ENCODE data around the gene RBM8A.

RBM8A gene

DNA sequence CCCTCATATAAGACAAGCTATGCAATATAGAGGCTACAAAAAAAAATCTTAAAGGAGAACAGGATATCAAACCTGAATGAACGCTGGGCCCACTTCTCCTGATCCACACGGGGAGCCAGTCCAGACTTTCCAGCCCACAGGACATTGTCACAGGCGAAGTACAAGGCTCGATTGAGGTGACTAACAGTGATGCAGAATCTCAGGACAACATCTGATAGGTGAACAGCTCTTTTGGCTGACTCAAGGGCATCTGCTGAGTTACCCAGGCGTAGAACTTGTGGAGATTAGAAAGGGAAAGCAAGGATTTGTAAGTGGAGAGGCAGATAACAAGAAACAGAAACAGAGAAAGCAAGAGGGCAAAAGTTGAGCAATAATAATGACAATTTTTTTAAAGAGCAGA, 10.5 kb downstream of the RBM8A start:
- peaks cover 51% of the 10 kb centered on the region for H3K4me1 Mint-ChIP-seq (ENCODE audit: low read depth)
- peak overlapping the region; percentile 93 for H3K4me3 Mint-ChIP-seq
- H3K27me3 Mint-ChIP-seq: no peaks in the 10 kb centered on the region
- H3K36me3 Mint-ChIP-seq (ENCODE audit: low read depth): peaks cover 32% of the 10 kb centered on the region
- H3K9me3 Mint-ChIP-seq: no peaks in the 10 kb centered on the region
- H3K27ac Mint-ChIP-seq: peak overlapping the region; percentile 89

DNA sequence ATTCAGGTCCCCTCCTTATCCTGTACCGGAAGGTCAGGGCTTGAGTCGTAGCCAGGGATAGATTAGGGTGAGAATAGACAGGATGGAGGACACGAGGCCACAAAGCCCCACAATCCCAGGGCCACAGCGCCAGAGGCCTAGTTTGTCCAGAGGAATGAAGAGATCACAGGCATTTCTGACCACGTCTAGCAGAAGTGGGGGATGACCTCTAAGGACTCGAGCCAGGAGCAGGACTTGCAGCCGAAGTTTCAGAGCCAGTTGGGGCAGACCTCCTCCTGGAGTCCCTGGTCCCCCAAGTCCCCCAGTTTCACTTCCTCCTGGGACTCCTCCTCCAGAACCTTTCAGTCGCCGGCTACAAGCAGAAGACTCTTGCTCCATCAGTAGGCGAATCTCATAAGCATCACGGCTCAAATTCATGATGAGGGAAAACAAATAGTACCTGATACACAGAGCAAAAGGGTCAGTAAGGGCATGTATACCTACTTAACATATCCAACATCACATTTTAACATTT, 15.1 kb downstream of the RBM8A start:
- H3K27ac Mint-ChIP-seq: no peak overlapping the region
- H3K27me3 Mint-ChIP-seq: no peaks in the 10 kb centered on the region
- H3K9me3 Mint-ChIP-seq: no peaks in the 10 kb centered on the region
- peaks cover 23% of the 10 kb centered on the region for H3K4me1 Mint-ChIP-seq (ENCODE audit: low read depth)
- H3K36me3 Mint-ChIP-seq (ENCODE audit: low read depth): peaks cover 43% of the 10 kb centered on the region
- H3K4me3 Mint-ChIP-seq: no peak overlapping the region

- Mint-ChIP-seq H3K36me3 (ENCODE audit: low read depth) (peaks cover 25% of the 10 kb centered on the region), H3K4me3 (no peak overlapping the region), H3K27ac (no peak overlapping the region), H3K9me3 (no peaks in the 10 kb centered on the region), H3K4me1 (ENCODE audit: low read depth) (peaks cover 9% of the 10 kb centered on the region), H3K27me3 (no peaks in the 10 kb centered on the region)
Measured at GRCh38 chr1:145908653-145909052, 18.6 kb downstream of the RBM8A start.

DNA sequence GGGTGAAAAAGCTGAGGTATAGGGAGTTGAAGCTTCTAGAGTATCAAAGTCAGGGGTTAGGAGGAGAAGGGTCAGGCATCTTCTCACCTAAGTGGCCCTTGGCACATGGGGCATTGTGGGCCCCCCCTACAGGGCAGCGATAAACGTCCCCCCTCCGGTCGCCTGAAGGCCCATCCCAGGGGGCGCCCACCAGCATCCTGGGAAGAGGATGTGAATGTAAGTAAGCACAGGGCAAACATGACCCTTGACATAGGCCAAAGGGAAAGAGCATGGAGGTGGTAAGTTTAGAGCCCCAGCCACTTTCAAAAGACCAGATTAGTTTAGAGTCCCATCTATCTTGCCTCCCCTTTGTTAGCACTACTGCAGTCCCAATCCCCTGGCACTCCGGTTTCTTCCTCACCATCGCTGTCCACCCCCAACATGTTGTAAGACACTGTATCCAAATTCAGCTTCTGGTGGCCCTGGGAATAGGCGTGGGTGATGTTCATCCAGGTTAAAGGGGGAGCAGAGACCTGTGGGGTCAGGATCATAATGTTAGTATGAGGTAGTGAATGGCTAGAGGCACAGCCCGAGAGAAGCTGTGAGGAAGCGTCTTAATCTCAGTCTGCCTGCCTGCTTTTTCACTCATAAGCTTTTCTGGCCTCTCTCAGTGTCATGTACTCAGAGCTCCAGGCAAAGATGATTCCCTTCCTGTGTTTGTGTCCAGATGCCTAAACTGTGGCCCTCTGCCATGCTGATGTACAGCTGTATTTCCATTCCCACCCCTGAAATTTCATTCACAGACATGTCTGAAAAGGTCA, 20.1 kb downstream of the RBM8A start:
- peaks cover 5% of the 10 kb centered on the region for H3K4me1 Mint-ChIP-seq (ENCODE audit: low read depth)
- peaks cover 21% of the 10 kb centered on the region for H3K36me3 Mint-ChIP-seq (ENCODE audit: low read depth)
- H3K4me3 Mint-ChIP-seq: no peak overlapping the region
- no peak overlapping the region for H3K27ac Mint-ChIP-seq
- H3K27me3 Mint-ChIP-seq: no peaks in the 10 kb centered on the region
- H3K9me3 Mint-ChIP-seq: no peaks in the 10 kb centered on the region

GRCh38 chr1:145901312-145902021, 25.8 kb downstream of the RBM8A start:
- H3K4me3 Mint-ChIP-seq: no peak overlapping the region
- H3K27ac Mint-ChIP-seq: no peak overlapping the region
- H3K36me3 Mint-ChIP-seq (ENCODE audit: low read depth): peaks cover 5% of the 10 kb centered on the region

GRCh38 chr1:145898756-145899155, 28.5 kb downstream of the RBM8A start:
- Mint-ChIP-seq H3K4me1 (ENCODE audit: low read depth) (no peaks in the 10 kb centered on the region), H3K9me3 (no peaks in the 10 kb centered on the region), H3K27me3 (no peaks in the 10 kb centered on the region), H3K36me3 (ENCODE audit: low read depth) (peaks cover 5% of the 10 kb centered on the region), H3K4me3 (no peak overlapping the region), H3K27ac (no peak overlapping the region)

More at GRCh38 chr1:145901312-145902021, 25.8 kb downstream of the RBM8A start:
- Mint-ChIP-seq H3K4me1 (ENCODE audit: low read depth) (no peaks in the 10 kb centered on the region), H3K27me3 (no peaks in the 10 kb centered on the region), H3K9me3 (no peaks in the 10 kb centered on the region)

DNA sequence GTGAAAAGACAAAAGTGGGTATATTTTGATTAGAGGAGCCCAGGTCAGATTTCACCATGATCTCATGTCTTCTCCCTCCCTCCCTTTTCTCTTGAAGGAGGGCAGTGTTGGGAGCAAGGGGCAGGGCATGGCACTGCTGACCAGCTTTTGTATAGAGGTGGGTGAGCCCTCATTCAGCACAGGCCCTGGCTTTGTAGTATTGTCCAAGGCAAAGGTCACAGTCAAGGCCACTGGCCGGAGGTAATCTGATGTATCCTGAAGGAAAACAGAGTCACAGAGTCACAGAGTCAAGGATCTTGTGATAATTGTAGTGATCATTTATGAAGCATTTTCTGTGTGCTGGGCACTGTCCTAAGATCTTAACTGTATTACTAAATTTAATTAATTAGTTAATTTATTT, 29.3 kb downstream of the RBM8A start:
- Mint-ChIP-seq H3K9me3 (no peaks in the 10 kb centered on the region), H3K27me3 (no peaks in the 10 kb centered on the region), H3K36me3 (ENCODE audit: low read depth) (peaks cover 5% of the 10 kb centered on the region), H3K4me3 (no peak overlapping the region), H3K27ac (no peak overlapping the region), H3K4me1 (ENCODE audit: low read depth) (no peaks in the 10 kb centered on the region)

- H3K9me3 Mint-ChIP-seq: no peaks in the 10 kb centered on the region
- no peak overlapping the region for H3K4me3 Mint-ChIP-seq
- peaks cover 5% of the 10 kb centered on the region for H3K36me3 Mint-ChIP-seq (ENCODE audit: low read depth)
- H3K27me3 Mint-ChIP-seq: no peaks in the 10 kb centered on the region
- no peak overlapping the region for H3K27ac Mint-ChIP-seq
- H3K4me1 Mint-ChIP-seq (ENCODE audit: low read depth): no peaks in the 10 kb centered on the region
Measured at GRCh38 chr1:145895471-145895870, 31.8 kb downstream of the RBM8A start.

GRCh38 chr1:145893306-145894055, 33.8 kb downstream of the RBM8A start:
- peaks cover 5% of the 10 kb centered on the region for H3K36me3 Mint-ChIP-seq (ENCODE audit: low read depth)
- H3K4me3 Mint-ChIP-seq: no peak overlapping the region
- H3K4me1 Mint-ChIP-seq (ENCODE audit: low read depth): no peaks in the 10 kb centered on the region
- H3K27ac Mint-ChIP-seq: no peak overlapping the region
- H3K9me3 Mint-ChIP-seq: no peaks in the 10 kb centered on the region
- H3K27me3 Mint-ChIP-seq: no peaks in the 10 kb centered on the region

- no peaks in the 10 kb centered on the region for H3K27me3 Mint-ChIP-seq
Measured at GRCh38 chr1:145892486-145893087, 34.7 kb downstream of the RBM8A start.

DNA sequence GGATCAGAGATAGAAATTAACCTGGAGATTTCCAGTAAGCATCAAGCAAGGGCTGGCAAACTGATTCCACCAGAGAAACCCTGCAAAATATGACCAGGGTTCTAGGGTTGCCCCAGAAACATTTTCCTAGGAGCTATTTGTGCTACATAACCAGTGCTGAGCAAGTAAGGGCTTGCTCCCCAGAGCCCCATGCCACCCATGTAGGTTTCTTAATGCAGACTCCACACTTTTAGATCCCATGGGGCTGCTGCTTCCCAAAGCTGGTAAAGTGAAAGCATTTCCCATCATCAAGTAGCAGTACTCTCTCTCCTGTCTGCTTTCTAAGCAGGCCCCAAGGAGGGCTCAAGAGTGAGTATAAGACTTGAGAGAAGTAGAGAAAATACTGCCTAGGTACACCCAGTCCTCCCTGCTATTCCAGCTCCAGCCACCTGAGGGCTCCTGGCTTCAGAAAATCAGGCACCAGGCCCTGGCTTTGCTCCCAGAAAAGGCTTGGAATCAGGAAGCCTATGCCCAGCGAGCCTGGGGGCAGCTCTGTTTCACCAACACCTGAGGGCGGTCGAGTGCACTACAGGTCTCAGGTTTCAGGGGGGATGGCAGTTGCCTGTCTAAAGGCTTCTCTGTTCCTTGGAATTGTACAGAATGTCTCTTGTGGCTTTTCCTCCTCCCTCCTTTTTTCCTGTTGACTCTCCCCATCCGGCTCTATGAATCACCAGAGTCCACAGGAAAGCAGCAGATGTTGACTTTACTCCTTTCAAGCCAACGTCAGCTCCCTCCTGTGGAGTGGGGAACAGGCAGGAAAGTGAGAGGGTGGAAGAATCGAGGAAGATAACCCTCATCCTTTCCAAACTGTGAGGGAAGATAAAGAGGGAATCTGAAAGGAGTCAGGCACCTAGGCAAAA, 35.4 kb downstream of the RBM8A start:
- Mint-ChIP-seq H3K36me3 (ENCODE audit: low read depth) (no peaks in the 10 kb centered on the region), H3K27me3 (no peaks in the 10 kb centered on the region), H3K4me3 (no peak overlapping the region), H3K4me1 (ENCODE audit: low read depth) (peaks cover 1% of the 10 kb centered on the region), H3K27ac (no peak overlapping the region), H3K9me3 (no peaks in the 10 kb centered on the region)

More at GRCh38 chr1:145892486-145893087, 34.7 kb downstream of the RBM8A start:
- H3K4me3 Mint-ChIP-seq: no peak overlapping the region
- no peaks in the 10 kb centered on the region for H3K9me3 Mint-ChIP-seq
- no peak overlapping the region for H3K27ac Mint-ChIP-seq
- H3K4me1 Mint-ChIP-seq (ENCODE audit: low read depth): no peaks in the 10 kb centered on the region
- peaks cover 2% of the 10 kb centered on the region for H3K36me3 Mint-ChIP-seq (ENCODE audit: low read depth)

DNA sequence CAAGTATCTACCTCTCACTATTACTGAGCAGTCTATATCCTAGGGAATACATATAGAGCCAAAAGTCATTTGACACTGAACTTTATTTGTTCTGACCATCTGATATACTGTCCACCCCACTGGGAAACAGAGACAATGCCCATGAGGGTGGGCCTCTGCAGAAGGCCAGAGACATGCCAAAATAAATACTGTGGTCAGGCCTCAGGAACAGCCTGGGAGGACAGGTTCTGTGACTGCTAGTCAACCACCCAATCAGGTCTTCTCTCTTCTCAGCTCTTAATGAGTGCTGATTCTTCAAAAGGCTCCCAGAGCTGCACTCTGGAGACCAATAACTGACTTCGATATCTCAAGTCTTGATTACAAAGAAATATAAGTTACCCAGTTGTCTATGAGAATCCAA, 36.1 kb downstream of the RBM8A start:
- Mint-ChIP-seq H3K27me3 (no peaks in the 10 kb centered on the region), H3K9me3 (no peaks in the 10 kb centered on the region), H3K4me1 (ENCODE audit: low read depth) (peaks cover 8% of the 10 kb centered on the region), H3K27ac (no peak overlapping the region), H3K4me3 (no peak overlapping the region), H3K36me3 (ENCODE audit: low read depth) (no peaks in the 10 kb centered on the region)

DNA sequence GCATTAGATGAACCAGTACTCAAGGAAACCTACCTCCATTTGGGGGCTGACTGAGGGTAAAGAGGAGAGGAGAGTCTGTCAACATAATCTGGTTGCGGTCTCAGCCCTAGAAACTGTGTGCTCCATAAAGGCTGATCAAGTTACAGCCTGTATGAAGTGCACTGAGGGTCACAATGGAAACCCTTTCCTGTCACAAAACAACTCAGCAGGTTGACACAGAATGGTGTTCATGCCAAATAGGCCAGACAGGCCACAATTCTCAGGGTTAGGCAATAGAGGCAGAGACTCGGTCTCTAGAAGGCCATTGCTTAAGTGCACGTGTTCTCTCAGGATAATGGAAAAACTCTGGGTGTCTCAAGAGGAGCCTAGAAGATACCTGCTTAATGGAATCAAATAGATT, 37.6 kb downstream of the RBM8A start:
- Mint-ChIP-seq H3K27ac (no peak overlapping the region), H3K4me1 (ENCODE audit: low read depth) (peaks cover 18% of the 10 kb centered on the region), H3K4me3 (no peak overlapping the region), H3K9me3 (no peaks in the 10 kb centered on the region), H3K36me3 (ENCODE audit: low read depth) (no peaks in the 10 kb centered on the region), H3K27me3 (peaks cover 7% of the 10 kb centered on the region)

DNA sequence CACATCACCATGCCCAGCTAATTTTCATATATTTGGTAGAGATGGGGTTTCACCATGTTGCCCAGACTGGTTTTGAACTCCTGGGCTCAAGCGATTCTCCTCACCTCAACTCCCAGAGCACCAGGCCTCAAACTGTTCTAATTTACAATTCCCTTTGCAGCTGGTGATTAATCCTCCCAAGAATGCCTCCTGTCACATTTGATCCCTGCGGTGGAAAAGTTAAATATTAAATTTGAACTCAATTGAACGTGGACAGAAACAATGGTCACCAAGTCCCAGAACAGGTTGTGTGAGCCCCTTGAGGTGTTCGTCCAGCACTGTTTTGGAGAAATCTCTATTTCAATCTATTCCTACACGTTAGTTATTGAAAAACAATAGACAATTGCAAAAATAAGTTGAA, 39.7 kb downstream of the RBM8A start:
- no peak overlapping the region for H3K4me3 Mint-ChIP-seq
- H3K36me3 Mint-ChIP-seq (ENCODE audit: low read depth): no peaks in the 10 kb centered on the region
- peaks cover 19% of the 10 kb centered on the region for H3K4me1 Mint-ChIP-seq (ENCODE audit: low read depth)

More for the DNA sequence above, 39.7 kb downstream of the RBM8A start:
- no peak overlapping the region for H3K27ac Mint-ChIP-seq
- peaks cover 25% of the 10 kb centered on the region for H3K27me3 Mint-ChIP-seq
- no peaks in the 10 kb centered on the region for H3K9me3 Mint-ChIP-seq

Measured in stimulated activated naive CD8-positive, alpha-beta T cell treated with anti-CD3 and anti-CD28 coated beads, Interleukin-15, Interleukin-2, amounts not matched to agents 100 ng/mL and 50 ng/mL, for 24 hours (primary cell).